GM10248 (cell line): Measurements from ENCODE around the gene PRR7.

Source experiments
- CTCF ChIA-PET: fragments of 300-600 bp; sonication (Branson Sonifier 250); formaldehyde crosslinking; extraction: SDS; loops from one replicate; lab custom pipeline; 2021; ENCODE audit warnings: antibody characterized with exemption; lab: Yijun Ruan, JAX
- POLR2A ChIA-PET: fragments of 350-650 bp; sonication (Branson Sonifier 250); formaldehyde crosslinking; extraction: SDS; loops from one replicate; lab custom pipeline; 2020; ENCODE audit warnings: antibody characterized with exemption; lab: Yijun Ruan, JAX
- DNase-seq: peaks from one replicate; pipeline ENCODE4 v3.0.0; 2012; ENCODE audit errors: extremely low spot score
- CTCF ChIP-seq: IDR thresholded peaks from 2 replicates; pipeline ENCODE4 v1.5.1; 2012; ENCODE audit warnings: mild to moderate bottlenecking, low read depth; ENCODE audit errors: extremely low read depth, missing control alignments, control extremely low read depth

PRR7 gene

GRCh38 chr5:177434942-177435738 is 11.5 kb upstream of the PRR7 start:
- no peak for DNase-seq
- CTCF ChIA-PET, result interaction anchor here (2.5 to 23.4 kb wide), 4 partner anchors 10 to 29 kb away, joined by 16 to 549 read pairs (median 225); partner anchors contain the start of genes F12, PFN3 and PRR7
- TF ChIP-seq CTCF, result no peak
- POLR2A ChIA-PET, result interaction anchor here (0.6 to 1.0 kb wide), 2 partner anchors 10 to 896 kb away, joined by 3 to 4 read pairs; no protein-coding TSS in a partner anchor

DNA sequence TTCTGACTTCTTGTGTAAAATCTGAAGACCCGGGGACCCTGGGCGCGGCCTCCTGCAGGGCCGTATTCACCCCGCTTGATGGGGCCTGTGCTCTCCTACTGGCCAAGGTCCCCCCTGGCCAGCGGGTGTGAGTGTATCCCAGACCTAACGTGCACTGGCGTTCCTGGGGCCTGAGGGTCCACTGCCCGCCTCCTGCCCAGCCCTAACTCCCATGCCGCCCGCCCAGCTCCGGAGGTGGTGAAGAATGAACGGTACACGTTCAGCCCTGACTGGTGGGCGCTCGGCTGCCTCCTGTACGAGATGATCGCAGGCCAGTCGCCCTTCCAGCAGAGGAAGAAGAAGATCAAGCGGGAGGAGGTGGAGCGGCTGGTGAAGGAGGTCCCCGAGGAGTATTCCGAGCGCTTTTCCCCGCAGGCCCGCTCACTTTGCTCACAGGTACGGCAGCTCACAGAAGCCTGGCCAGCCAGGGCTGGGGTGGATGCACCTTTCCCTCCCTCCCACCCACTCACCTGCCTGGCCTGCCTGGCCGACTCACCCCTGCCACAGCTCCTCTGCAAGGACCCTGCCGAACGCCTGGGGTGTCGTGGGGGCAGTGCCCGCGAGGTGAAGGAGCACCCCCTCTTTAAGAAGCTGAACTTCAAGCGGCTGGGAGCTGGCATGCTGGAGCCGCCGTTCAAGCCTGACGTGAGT is 10.6 kb upstream of the PRR7 start:
- POLR2A ChIA-PET, result no interaction called here
- TF ChIP-seq CTCF, result no peak
- CTCF ChIA-PET, result interaction anchor here (1.0 to 21.0 kb wide), 3 partner anchors 19 to 64 kb away, joined by 3 to 549 read pairs (median 163); partner anchors contain the start of genes F12 and PFN3
- DNase-seq, result no peak

- POLR2A ChIA-PET, result interaction anchor here (0.6 to 0.9 kb wide), 2 partner anchors 10 to 11 kb away, joined by 4 to 6 read pairs; partner anchors contain the start of gene GRK6
- CTCF ChIA-PET, result interaction anchor here (1.3 to 21.0 kb wide), 4 partner anchors 12 to 47 kb away, joined by 3 to 549 read pairs (median 83); partner anchors contain the start of genes F12 and PFN3
- DNase-seq, result no peak
- TF ChIP-seq CTCF, result no peak
These were observed 9.0 kb upstream of the PRR7 start for GRCh38 chr5:177437623-177438022.

DNA sequence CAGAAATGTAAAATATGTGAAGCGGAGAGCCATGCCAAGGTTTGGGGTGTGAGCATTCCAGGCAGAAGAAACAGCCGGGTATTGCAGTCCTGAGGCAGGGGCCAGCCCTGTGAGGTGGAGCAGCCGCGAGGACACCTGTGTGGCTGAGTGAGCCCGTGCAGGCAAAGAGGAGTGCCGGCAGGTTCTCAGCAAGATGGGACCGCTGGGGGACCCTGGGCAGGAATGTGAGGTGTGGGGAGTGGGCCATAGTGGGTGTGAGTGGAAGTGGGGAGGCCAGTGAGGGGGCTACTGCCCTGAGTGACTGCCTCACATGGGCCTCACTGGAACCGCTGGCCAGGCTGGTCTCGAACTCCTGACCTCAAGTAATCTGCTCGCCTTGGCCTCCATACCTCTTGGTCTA is 8.1 kb upstream of the PRR7 start:
- DNase-seq, result no peak
- ChIA-PET CTCF (interaction anchor here (14.1 to 21.0 kb wide), 2 partner anchors 16 to 31 kb away, joined by 163 to 549 read pairs; partner anchors contain the start of genes F12 and PFN3), POLR2A (no interaction called here)
- no peak for TF ChIP-seq CTCF

- CTCF ChIA-PET, result interaction anchor here (1.8 to 21.0 kb wide), 3 partner anchors 8 to 32 kb away, joined by 5 to 549 read pairs (median 163); partner anchors contain the start of genes F12 and PFN3
- no peak for TF ChIP-seq CTCF
- DNase-seq, result no peak
- POLR2A ChIA-PET, result interaction anchor here (0.6 kb wide), 1 partner anchor 8 kb away, joined by 5 read pairs; no protein-coding TSS in a partner anchor
These were observed 7.0 kb upstream of the PRR7 start for GRCh38 chr5:177439518-177440053.
